Thyroid gland (tissue), 4 donors: Measurements from ENCODE around the gene IMPG2.

Experiments
- CTCF ChIP-seq, 6 experiments: fragments of 200-600 bp in 3 of 6; fragments of 450-650 bp in 3 of 6; sonication (generic) in 3 of 6; IDR thresholded peaks; one replicate each; pipeline ENCODE4 v1.5.1; 2016 to 2019; ENCODE audit warnings: antibody characterized with exemption in 6 of 6, mild to moderate bottlenecking in 2 of 6, inconsistent platforms in 1 of 6, moderate library complexity in 1 of 6
- POLR2A ChIP-seq, 2 donors: fragments of 450-650 bp; IDR thresholded peaks; one replicate each; pipeline ENCODE4 v1.6.1; 2017; ENCODE audit warnings: antibody characterized with exemption in 2 of 2, mild to moderate bottlenecking in 2 of 2, moderate library complexity in 1 of 2

- TF ChIP-seq CTCF (IDR thresholded peaks at IDR 0.05): no peak
- TF ChIP-seq POLR2A (IDR thresholded peaks at IDR 0.05): no peak
These were observed 17.2 kb downstream of the IMPG2 start for GRCh38 chr3:101303089-101303731.
